Esophagus squamous epithelium (tissue), 4 donors: ENCODE data around the gene SEC14L1.

ENCODE experiments used
- CTCF ChIP-seq, 6 experiments: fragments of 450-650 bp in 4 of 6; fragments of 200-600 bp in 2 of 6; sonication (generic) in 2 of 6; IDR thresholded peaks; one replicate each; pipeline ENCODE4 v1.5.1; 2016 to 2019; ENCODE audit warnings: antibody characterized with exemption in 6 of 6, mild to moderate bottlenecking in 4 of 6, moderate library complexity in 4 of 6
- POLR2A ChIP-seq, 4 donors: fragments of 450-650 bp; IDR thresholded peaks; one replicate each; pipeline ENCODE4 v1.6.1; 2017; ENCODE audit warnings: antibody characterized with exemption in 4 of 4, mild to moderate bottlenecking in 4 of 4, moderate library complexity in 3 of 4

GRCh38 chr17:77145224-77145611, 4.4 kb downstream of the SEC14L1 start:
- TF ChIP-seq CTCF (IDR thresholded peaks at IDR 0.05) (no peak), POLR2A (IDR thresholded peaks at IDR 0.05) (no peak)
